Measurements from ENCODE around the gene GNMT.

The GNMT gene

GRCh38 chr6:42915732-42916131, 44.8 kb upstream of the GNMT start, which contains the start of gene PTCRA:
Gene PTCRA (plus strand): TSS chr6:42916053. CDS start chr6:42916070, 17 bp downstream.
- no peaks in the 10 kb centered on the region for H3K9me2 ChIP-seq (replicated peaks; ENCODE audit: insufficient read depth, low read length)
- no peak within 1 kb of the TSS for H3K4me2 ChIP-seq (ENCODE audit: low read depth, low read length, poor library complexity, severe bottlenecking)
- H3K27ac ChIP-seq (ENCODE audit: low read depth, low read length), result no peak within 1 kb of the TSS
- H3K79me2 ChIP-seq (ENCODE audit: insufficient read depth, low read length), result no peaks in the 10 kb centered on the region
- no peaks in the 10 kb centered on the region for H3K36me3 ChIP-seq (ENCODE audit: low read length)
- no peaks in the 10 kb centered on the region for H3K9me3 ChIP-seq (ENCODE audit: insufficient read depth, low read length)
- H3K4me3 ChIP-seq (ENCODE audit: insufficient read depth, low read length, poor library complexity, severe bottlenecking), result no peak within 1 kb of the TSS
- H4K20me1 ChIP-seq (ENCODE audit: low read depth, low read length), result no peaks in the 10 kb centered on the region
- H3K27me3 ChIP-seq (ENCODE audit: low read length), result no peaks in the 10 kb centered on the region
- no peak for TF ChIP-seq EZH2phosphoT487 (conservative IDR thresholded peaks at IDR 0.05; ENCODE audit: low read length)
- TF ChIP-seq CTCF (IDR thresholded peaks at IDR 0.05; ENCODE audit: insufficient read depth, low read length, poor library complexity, severe bottlenecking), result no peak
- no peak within 1 kb of the TSS for H2AFZ ChIP-seq (ENCODE audit: low read depth, low read length, severe bottlenecking)
- no peak within 1 kb of the TSS for H3K9ac ChIP-seq (ENCODE audit: low read length)
- H3F3A ChIP-seq (ENCODE audit: insufficient read depth), result no peaks in the 10 kb centered on the region

- Histone ChIP-seq H3K4me2 (ENCODE audit: low read depth, low read length, poor library complexity, severe bottlenecking) (no peak overlapping the region), H3K9ac (ENCODE audit: low read length) (no peak overlapping the region), H3K27me3 (ENCODE audit: low read length) (no peaks in the 10 kb centered on the region), H3K79me2 (ENCODE audit: insufficient read depth, low read length) (no peaks in the 10 kb centered on the region), H4K20me1 (ENCODE audit: low read depth, low read length) (no peaks in the 10 kb centered on the region), H3K27ac (ENCODE audit: low read depth, low read length) (no peak overlapping the region), H3K9me3 (ENCODE audit: insufficient read depth, low read length) (no peaks in the 10 kb centered on the region), H3K36me3 (ENCODE audit: low read length) (no peaks in the 10 kb centered on the region), H2AFZ (ENCODE audit: low read depth, low read length, severe bottlenecking) (no peak overlapping the region), H3K9me2 (replicated peaks; ENCODE audit: insufficient read depth, low read length) (no peaks in the 10 kb centered on the region), H3K4me3 (ENCODE audit: insufficient read depth, low read length, poor library complexity, severe bottlenecking) (no peak overlapping the region), H3F3A (ENCODE audit: insufficient read depth) (no peaks in the 10 kb centered on the region)
- no peak for TF ChIP-seq CTCF (IDR thresholded peaks at IDR 0.05; ENCODE audit: insufficient read depth, low read length, poor library complexity, severe bottlenecking)
- no peak for TF ChIP-seq EZH2phosphoT487 (conservative IDR thresholded peaks at IDR 0.05; ENCODE audit: low read length)
Observed at GRCh38 chr6:42916288-42916687, 44.3 kb upstream of the GNMT start.

GRCh38 chr6:42921801-42922200, 38.8 kb upstream of the GNMT start:
- Histone ChIP-seq H3K27me3 (ENCODE audit: low read length) (no peaks in the 10 kb centered on the region), H3K4me2 (ENCODE audit: low read depth, low read length, poor library complexity, severe bottlenecking) (no peak overlapping the region)
- no peak for TF ChIP-seq CTCF (IDR thresholded peaks at IDR 0.05; ENCODE audit: insufficient read depth, low read length, poor library complexity, severe bottlenecking)
- TF ChIP-seq EZH2phosphoT487 (conservative IDR thresholded peaks at IDR 0.05; ENCODE audit: low read length), result no peak

More at GRCh38 chr6:42921801-42922200, 38.8 kb upstream of the GNMT start:
- H3K27ac ChIP-seq (ENCODE audit: low read depth, low read length), result no peak overlapping the region
- no peak overlapping the region for H2AFZ ChIP-seq (ENCODE audit: low read depth, low read length, severe bottlenecking)
- H3K4me3 ChIP-seq (ENCODE audit: insufficient read depth, low read length, poor library complexity, severe bottlenecking), result no peak overlapping the region
- no peaks in the 10 kb centered on the region for H3K9me2 ChIP-seq (replicated peaks; ENCODE audit: insufficient read depth, low read length)
- H3K9me3 ChIP-seq (ENCODE audit: insufficient read depth, low read length), result no peaks in the 10 kb centered on the region
- H3F3A ChIP-seq (ENCODE audit: insufficient read depth), result no peaks in the 10 kb centered on the region
- no peaks in the 10 kb centered on the region for H4K20me1 ChIP-seq (ENCODE audit: low read depth, low read length)
- no peaks in the 10 kb centered on the region for H3K36me3 ChIP-seq (ENCODE audit: low read length)
- H3K79me2 ChIP-seq (ENCODE audit: insufficient read depth, low read length), result no peaks in the 10 kb centered on the region
- no peak overlapping the region for H3K9ac ChIP-seq (ENCODE audit: low read length)
